ENCODE results near the gene SHF.
"Not testable (repeated sequence)": the region's sequence is repeated elsewhere in the genome, so short reads cannot be mapped to it uniquely, and the experiment has no call there.

Gene SHF, protein sequence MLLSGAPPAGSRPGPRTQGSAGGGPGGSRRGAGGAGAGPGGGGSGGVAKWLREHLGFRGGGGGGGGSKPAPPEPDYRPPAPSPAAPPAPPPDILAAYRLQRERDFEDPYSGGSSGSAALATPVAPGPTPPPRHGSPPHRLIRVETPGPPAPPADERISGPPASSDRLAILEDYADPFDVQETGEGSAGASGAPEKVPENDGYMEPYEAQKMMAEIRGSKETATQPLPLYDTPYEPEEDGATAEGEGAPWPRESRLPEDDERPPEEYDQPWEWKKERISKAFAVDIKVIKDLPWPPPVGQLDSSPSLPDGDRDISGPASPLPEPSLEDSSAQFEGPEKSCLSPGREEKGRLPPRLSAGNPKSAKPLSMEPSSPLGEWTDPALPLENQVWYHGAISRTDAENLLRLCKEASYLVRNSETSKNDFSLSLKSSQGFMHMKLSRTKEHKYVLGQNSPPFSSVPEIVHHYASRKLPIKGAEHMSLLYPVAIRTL

DNA sequence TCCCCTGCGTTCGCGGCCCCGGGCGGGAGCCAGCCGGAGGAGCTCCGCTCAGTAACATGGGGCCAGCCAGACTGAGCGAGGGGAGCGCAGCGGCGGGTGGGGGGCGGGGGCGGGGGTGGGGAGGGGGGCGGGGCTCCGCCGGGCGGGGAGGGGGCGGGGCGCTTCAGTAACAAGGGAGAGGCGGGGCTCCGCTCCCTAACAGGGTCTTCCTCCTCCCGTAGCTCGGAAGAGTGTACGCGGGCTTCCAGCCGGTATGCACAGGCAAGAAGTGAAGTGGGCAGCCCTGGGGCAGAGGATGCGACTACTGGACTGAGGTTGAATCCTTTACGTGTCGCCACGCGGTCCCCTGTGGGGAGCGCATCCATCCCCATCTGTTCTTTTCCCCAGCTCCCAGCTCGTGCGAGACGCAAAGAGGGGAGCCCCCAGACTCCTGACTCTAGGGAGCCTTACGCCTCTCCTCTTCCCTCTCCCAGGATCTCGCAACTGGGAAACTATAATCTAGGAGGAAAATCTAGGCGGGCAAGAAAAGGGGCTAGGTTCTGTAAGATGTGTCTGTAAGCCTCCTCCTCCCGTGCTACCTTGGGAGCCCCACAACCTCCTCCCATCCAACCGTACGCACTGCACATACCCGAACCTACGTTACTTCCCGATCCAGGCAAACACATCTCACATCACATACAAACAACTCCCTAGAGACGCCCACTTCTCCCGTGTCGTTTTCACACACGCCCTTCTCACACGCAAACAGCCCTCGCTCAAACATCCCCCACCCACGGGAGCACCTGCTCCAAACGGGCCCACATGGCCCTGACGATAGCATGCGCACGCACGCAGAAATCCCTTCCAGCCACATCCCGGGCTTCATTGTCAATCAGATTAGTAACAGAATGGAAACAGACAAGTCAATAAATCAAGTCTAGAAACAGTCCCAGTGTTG is at the start of gene SHF:
TSS of gene SHF (minus strand) at position 73 of the 937 bp plus-strand sequence. CDS start at position 58, 15 bp downstream.
- no peaks in the 10 kb centered on the region for H3K9me3 ChIP-seq (ENCODE audit: insufficient read depth, low read depth, low read length)
- peak within 1 kb of the TSS; percentile 92 for H2AFZ ChIP-seq (ENCODE audit: low read length)
- peaks cover 28% of the 10 kb centered on the region for H4K20me1 ChIP-seq (ENCODE audit: insufficient read depth, low read length, poor library complexity, severe bottlenecking)
- no peaks in the 10 kb centered on the region for H3F3A ChIP-seq (ENCODE audit: low read depth)
- no peaks in the 10 kb centered on the region for H3K9me2 ChIP-seq (replicated peaks; ENCODE audit: low read depth, low read length)
- no peaks in the 10 kb centered on the region for H3K36me3 ChIP-seq (ENCODE audit: insufficient read depth, low read length)
- H3K4me3 ChIP-seq (ENCODE audit: low read length, poor library complexity, severe bottlenecking) = peak within 1 kb of the TSS; percentile 88
- TF ChIP-seq EZH2phosphoT487 (IDR thresholded peaks at IDR 0.05; ENCODE audit: borderline replicate concordance) = no peak
- TF ChIP-seq, protein P1, sequence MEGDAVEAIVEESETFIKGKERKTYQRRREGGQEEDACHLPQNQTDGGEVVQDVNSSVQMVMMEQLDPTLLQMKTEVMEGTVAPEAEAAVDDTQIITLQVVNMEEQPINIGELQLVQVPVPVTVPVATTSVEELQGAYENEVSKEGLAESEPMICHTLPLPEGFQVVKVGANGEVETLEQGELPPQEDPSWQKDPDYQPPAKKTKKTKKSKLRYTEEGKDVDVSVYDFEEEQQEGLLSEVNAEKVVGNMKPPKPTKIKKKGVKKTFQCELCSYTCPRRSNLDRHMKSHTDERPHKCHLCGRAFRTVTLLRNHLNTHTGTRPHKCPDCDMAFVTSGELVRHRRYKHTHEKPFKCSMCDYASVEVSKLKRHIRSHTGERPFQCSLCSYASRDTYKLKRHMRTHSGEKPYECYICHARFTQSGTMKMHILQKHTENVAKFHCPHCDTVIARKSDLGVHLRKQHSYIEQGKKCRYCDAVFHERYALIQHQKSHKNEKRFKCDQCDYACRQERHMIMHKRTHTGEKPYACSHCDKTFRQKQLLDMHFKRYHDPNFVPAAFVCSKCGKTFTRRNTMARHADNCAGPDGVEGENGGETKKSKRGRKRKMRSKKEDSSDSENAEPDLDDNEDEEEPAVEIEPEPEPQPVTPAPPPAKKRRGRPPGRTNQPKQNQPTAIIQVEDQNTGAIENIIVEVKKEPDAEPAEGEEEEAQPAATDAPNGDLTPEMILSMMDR (conservative IDR thresholded peaks at IDR 0.05; ENCODE audit: low read length) = no peak
- no peaks in the 10 kb centered on the region for H3K27me3 ChIP-seq (ENCODE audit: insufficient read depth, low read length, poor library complexity, severe bottlenecking)
- H3K4me2 ChIP-seq (ENCODE audit: low read depth, low read length, poor library complexity, severe bottlenecking) = peak within 1 kb of the TSS; percentile 99
- H3K9ac ChIP-seq (ENCODE audit: low read depth, low read length, poor library complexity, severe bottlenecking) = peak within 1 kb of the TSS; percentile 85
- H3K4me1 ChIP-seq (ENCODE audit: insufficient read depth, low read length, poor library complexity, severe bottlenecking) = peaks cover 42% of the 10 kb centered on the region
- peaks cover 53% of the 10 kb centered on the region for H3K79me2 ChIP-seq (ENCODE audit: insufficient read depth, low read length)

DNA sequence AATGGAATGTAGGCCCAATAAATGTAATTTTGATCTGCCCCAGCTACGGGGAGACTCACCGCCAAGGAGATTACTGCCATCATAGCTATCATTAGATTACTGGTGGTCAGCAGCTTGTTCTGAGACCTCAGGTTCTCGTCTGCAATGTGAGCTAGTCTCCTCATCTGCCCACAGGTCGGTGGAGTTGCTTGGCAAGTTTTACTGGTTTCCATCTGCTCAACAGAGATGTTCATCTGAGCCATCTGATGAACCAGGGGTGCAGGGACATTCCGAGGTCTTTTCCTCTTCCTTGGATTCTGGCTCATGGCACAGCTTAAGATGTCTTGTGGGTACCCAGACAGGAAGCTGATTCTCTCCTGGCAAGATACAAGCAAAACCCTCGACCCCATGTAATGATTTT is 49.0 kb upstream of the SHF start:
- not testable (repeated sequence) for H3K79me2 ChIP-seq (ENCODE audit: insufficient read depth, low read length); H4K20me1 ChIP-seq (ENCODE audit: insufficient read depth, low read length, poor library complexity, severe bottlenecking); H3K4me3 ChIP-seq (ENCODE audit: low read length, poor library complexity, severe bottlenecking); H3K4me2 ChIP-seq (ENCODE audit: low read depth, low read length, poor library complexity, severe bottlenecking); H3K4me1 ChIP-seq (ENCODE audit: insufficient read depth, low read length, poor library complexity, severe bottlenecking); H3K27me3 ChIP-seq (ENCODE audit: insufficient read depth, low read length, poor library complexity, severe bottlenecking); H3F3A ChIP-seq (ENCODE audit: low read depth); H2AFZ ChIP-seq (ENCODE audit: low read length); H3K9me2 ChIP-seq (replicated peaks; ENCODE audit: low read depth, low read length); H3K9ac ChIP-seq (ENCODE audit: low read depth, low read length, poor library complexity, severe bottlenecking); H3K36me3 ChIP-seq (ENCODE audit: insufficient read depth, low read length)
- peaks cover 15% of the 10 kb centered on the region; the same call in 1 of the 2 replicates for H3K9me3 ChIP-seq (ENCODE audit: insufficient read depth, low read depth, low read length)

DNA sequence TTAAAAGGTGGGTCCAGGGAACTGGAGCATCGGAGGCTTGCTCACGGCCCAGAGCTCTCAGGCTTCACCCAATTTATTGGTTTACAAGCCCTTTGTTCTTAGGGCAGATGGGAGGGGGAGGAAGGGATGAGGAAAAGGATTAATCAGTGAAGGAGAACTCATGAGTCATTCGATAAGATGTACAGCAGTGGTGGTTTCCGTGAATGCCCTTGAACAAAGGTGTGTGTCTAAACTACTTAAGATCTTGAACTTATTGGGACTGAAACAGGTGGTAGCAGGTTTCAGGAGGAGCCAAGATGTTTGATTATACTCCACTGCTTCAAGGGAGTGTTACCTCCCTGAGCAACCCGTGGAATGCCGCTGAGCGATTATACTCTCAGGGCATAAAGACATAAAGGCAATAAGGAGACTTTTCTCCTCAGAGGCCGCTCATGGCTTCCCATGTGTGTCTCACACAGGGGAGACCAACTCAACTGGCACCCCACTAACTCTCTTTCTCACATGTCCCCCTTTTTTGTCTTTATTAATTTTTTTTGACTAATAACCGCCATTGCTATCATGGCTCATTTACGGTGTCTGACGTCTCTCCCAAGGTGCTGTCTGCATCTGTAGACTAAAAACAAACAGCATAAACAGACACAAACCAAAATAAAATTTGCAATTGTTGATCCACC is 46.9 kb upstream of the SHF start:
- Histone ChIP-seq H2AFZ (ENCODE audit: low read length) (no peak overlapping the region), H4K20me1 (ENCODE audit: insufficient read depth, low read length, poor library complexity, severe bottlenecking) (no peaks in the 10 kb centered on the region), H3K9me2 (replicated peaks; ENCODE audit: low read depth, low read length) (no peaks in the 10 kb centered on the region), H3K79me2 (ENCODE audit: insufficient read depth, low read length) (no peaks in the 10 kb centered on the region), H3K27me3 (ENCODE audit: insufficient read depth, low read length, poor library complexity, severe bottlenecking) (no peaks in the 10 kb centered on the region), H3K4me2 (ENCODE audit: low read depth, low read length, poor library complexity, severe bottlenecking) (no peak overlapping the region), H3K9me3 (ENCODE audit: insufficient read depth, low read depth, low read length) (peaks cover 6% of the 10 kb centered on the region; the same call in 1 of the 2 replicates), H3K4me1 (ENCODE audit: insufficient read depth, low read length, poor library complexity, severe bottlenecking) (no peaks in the 10 kb centered on the region), H3F3A (ENCODE audit: low read depth) (no peaks in the 10 kb centered on the region), H3K9ac (ENCODE audit: low read depth, low read length, poor library complexity, severe bottlenecking) (no peak overlapping the region), H3K36me3 (ENCODE audit: insufficient read depth, low read length) (no peaks in the 10 kb centered on the region), H3K4me3 (ENCODE audit: low read length, poor library complexity, severe bottlenecking) (no peak overlapping the region)
- TF ChIP-seq, protein P1 (conservative IDR thresholded peaks at IDR 0.05; ENCODE audit: low read length) = no peak
- TF ChIP-seq EZH2phosphoT487 (IDR thresholded peaks at IDR 0.05; ENCODE audit: borderline replicate concordance) = no peak

Measured in Loucy (cell line).